LNCAP (cell line): ENCODE results near the gene GULP1.

Source experiments
- TF ChIP-seq, protein P1 (sequence below): fragments of 450-650 bp; IDR thresholded peaks from 2 replicates; pipeline ENCODE4 v1.5.1; 2017; ENCODE audit warnings: mild to moderate bottlenecking

The GULP1 gene

DNA sequence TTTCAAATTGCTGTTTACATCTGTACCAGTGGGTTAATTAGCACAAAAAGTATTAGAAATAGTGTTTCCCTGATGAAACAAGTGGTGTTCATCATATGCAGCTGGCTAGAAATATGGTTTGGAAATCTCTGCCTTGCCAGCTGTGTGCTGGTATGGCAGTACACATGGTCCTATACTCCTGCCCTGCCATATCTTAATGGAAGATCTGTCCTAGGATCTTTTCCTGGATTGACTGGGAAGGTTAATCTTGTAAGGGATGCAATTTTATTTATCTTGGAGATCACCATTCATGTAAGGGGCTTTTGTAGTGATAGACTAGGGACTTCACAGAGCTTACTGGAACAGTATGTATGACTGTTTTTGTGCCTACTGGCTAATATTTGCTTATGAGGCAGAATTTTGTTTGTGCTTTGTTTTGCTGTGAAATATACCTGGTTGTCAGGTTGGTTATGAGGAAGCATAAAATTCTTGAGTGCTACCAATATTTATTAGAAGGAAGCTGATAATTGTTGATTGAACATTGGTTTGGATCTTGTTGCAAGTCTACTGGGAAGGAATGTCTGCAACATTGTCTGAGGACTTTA lies 73.5 kb downstream of the GULP1 start:
- TF ChIP-seq, protein P1, sequence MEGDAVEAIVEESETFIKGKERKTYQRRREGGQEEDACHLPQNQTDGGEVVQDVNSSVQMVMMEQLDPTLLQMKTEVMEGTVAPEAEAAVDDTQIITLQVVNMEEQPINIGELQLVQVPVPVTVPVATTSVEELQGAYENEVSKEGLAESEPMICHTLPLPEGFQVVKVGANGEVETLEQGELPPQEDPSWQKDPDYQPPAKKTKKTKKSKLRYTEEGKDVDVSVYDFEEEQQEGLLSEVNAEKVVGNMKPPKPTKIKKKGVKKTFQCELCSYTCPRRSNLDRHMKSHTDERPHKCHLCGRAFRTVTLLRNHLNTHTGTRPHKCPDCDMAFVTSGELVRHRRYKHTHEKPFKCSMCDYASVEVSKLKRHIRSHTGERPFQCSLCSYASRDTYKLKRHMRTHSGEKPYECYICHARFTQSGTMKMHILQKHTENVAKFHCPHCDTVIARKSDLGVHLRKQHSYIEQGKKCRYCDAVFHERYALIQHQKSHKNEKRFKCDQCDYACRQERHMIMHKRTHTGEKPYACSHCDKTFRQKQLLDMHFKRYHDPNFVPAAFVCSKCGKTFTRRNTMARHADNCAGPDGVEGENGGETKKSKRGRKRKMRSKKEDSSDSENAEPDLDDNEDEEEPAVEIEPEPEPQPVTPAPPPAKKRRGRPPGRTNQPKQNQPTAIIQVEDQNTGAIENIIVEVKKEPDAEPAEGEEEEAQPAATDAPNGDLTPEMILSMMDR = no peak

DNA sequence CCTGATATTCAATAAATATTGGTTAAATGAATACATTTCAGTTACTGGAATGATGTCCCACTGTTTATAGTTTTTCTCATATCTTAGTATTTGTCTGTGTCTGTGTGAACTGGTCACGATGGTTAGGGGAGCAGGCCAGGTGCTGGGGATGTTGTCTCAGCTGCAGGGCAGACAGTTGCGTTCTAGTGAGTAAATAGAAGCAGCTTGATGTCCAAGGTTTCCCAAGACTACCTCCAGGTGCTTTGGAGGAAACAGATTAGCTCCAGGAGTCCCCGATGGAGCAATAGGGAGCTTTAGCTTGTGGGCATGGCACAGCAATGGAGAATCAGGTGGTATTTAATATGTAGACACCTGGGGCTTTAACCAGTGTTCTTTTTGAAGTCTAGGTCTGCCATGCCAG lies 75.5 kb downstream of the GULP1 start:
- TF ChIP-seq, protein P1 = no peak

DNA sequence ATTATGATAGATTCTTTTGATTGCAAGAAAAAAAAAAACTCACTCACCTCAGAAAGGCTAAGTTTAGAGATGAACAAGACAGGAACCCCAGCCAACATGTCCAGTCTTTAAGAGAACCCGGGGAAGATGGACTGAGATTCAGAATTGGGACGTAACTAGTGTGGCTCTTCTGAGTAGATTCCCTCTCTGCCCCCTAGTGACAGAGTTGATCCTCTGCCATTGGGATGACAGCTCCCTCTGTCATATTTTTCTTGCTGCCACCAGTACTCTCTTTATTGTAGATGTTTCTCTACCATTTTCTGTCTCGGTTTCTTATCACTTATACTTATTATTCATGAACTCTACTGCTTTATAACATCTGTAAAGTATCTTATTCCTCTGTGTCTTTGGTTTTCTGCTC lies 77.7 kb downstream of the GULP1 start:
- TF ChIP-seq, protein P1 = peak; percentile 61

DNA sequence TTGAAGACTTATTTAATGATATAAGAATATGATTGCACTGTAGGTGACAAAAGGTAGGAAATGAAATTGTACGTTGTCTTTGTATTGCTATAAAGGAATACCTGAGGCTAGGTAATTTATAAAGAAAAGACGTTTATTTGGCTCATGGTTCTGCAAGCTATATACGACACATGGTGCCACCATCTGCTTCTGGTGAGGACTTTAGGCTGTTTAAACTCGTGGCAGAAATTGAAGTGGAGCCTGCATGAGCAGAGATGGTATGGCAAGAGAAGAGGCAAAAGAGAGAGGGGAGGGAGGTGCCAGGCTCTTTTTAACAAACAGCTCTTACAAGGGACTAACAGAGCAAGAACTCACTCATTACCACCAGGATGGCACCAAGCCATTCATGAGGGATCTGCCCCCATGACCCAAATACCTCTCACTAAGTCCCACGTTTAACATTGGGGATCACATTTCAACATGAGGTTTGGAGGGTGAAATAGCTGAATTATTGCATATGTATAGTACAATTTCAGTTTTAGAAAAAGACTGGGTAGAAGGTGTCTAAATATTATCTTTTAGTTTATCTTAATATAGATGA lies 86.8 kb downstream of the GULP1 start:
- TF ChIP-seq, protein P1 = no peak

DNA sequence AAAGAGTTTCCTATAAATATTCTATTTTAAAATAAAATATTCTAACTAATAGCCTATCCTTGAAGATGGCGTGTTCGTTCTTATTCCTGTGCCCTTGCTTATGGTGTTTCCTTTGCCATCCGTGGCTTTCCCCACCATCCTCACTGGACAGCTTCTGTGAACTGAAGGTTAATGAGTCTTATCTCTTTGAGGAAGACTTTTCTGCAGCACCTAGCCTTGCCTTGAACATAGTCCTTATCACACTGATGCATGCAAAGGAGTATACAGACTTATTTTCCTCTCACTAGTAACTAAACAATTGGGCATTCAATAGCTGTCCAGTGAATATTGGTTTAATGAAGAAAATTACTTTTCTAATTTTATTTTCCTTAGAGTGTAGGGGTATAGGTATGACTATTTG lies 88.1 kb downstream of the GULP1 start:
- TF ChIP-seq, protein P1 = no peak

DNA sequence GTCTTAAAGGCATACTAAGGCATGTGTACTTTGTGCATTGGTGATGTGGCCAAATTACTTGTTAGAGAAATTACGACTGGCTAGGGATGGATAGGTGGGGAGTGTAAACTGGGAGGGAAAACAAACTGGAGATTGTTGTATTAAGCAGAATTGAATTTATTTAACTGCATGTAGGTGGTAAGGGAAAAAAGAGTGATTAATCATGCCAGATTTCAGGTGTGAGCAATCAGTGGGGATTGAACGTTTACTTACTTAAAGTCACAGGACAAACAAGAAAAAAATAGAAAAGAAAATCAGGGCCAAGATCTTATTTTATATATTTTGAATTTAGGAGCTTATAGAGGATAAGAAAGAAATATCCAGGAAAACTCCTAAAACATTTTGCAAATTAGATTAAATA lies 88.6 kb downstream of the GULP1 start:
- TF ChIP-seq, protein P1 = no peak

DNA sequence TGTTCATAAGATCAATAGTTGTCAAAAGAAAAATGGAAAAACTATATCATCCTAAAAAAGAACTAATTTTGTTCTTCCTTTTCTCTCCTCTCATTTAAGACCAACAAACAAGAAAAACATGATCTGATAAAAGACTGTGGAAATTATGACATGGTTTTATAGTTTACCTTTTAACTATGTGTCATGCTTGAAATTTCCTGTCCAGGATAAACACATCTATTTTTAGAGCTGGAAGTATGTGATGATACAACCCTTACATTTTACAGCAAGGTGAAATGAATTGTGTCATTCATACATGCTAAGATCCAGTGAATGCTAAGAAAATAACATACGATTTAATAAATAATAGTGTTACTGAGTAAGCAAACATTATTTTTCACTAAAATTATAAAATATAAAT lies 89.9 kb downstream of the GULP1 start:
- TF ChIP-seq, protein P1 = no peak

DNA sequence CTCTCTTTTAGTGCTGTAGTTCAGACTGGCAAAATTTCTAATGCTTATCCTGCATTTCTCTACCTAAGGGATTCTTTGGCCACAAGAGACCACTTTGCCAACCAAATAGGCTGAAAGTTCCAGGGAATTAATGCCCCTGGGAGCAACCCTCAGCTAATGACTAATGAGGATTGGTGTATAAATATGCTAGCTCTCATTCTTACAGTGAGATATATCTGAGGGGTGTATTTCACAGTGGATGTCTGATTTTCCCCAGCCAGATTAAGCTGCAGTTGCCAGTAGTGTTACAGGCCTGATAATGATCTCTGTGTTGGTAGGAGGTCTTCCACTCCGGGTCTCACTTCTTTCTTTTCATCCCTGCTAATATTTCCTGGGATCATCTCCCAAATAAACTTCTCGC lies 90.4 kb downstream of the GULP1 start:
- TF ChIP-seq, protein P1 = no peak
